PFSK-1 (cell line): ENCODE measurements around the gene BAHD1.

ENCODE experiments used
- FOXP2 ChIP-seq: optimal IDR thresholded peaks from 2 replicates; pipeline ENCODE3; 2011; ENCODE audit warnings: borderline replicate concordance, control low read depth, inconsistent platforms; ENCODE audit not compliant: insufficient read depth; ENCODE audit errors: extremely low read length, extremely low read depth
- POLR2AphosphoS5 ChIP-seq: IDR thresholded peaks from 2 replicates; pipeline ENCODE4 v1.6.1; 2012; ENCODE audit warnings: low read depth, mild to moderate bottlenecking, control low read depth, low read length, moderate library complexity
- REST ChIP-seq, 2 experiments: IDR thresholded peaks; 2 replicates each; pipeline versions ENCODE4 v1.6.1 to v1.8.0; 2011 to 2012; ENCODE audit warnings: low read depth in 2 of 2, low read length in 2 of 2, control low read depth in 1 of 2, inconsistent platforms in 1 of 2, mild to moderate bottlenecking in 1 of 2, moderate library complexity in 1 of 2; ENCODE audit not compliant: insufficient read depth in 1 of 2
- SIN3A ChIP-seq: IDR thresholded peaks from 2 replicates; pipeline ENCODE4 v1.6.1; 2012; ENCODE audit warnings: mild to moderate bottlenecking, low read length, moderate library complexity, borderline replicate concordance; ENCODE audit not compliant: insufficient read depth
- TAF1 ChIP-seq: IDR thresholded peaks from 2 replicates; pipeline ENCODE4 v1.6.1; 2012; ENCODE audit warnings: low read length, control low read depth, borderline replicate concordance; ENCODE audit not compliant: insufficient read depth

The BAHD1 gene

GRCh38 chr15:40466426-40467260 is 25.9 kb downstream of the BAHD1 start:
- TF ChIP-seq FOXP2: no peak
- no peak for TF ChIP-seq POLR2AphosphoS5

- no peak for TF ChIP-seq POLR2AphosphoS5
- TF ChIP-seq TAF1: no peak
- no peak for TF ChIP-seq FOXP2
- no peak for TF ChIP-seq REST (IDR thresholded peaks at IDR 0.05; ENCODE audit: insufficient read depth in 1 of 2, low read depth in 2 of 2, low read length in 2 of 2)
- TF ChIP-seq SIN3A: no peak
Measured at GRCh38 chr15:40467261-40467615, 26.5 kb downstream of the BAHD1 start.

- TF ChIP-seq FOXP2: no peak
- no peak for TF ChIP-seq SIN3A
- TF ChIP-seq REST (IDR thresholded peaks at IDR 0.05; ENCODE audit: insufficient read depth in 1 of 2, low read depth in 2 of 2, low read length in 2 of 2): no peak
- TF ChIP-seq POLR2AphosphoS5: no peak
- no peak for TF ChIP-seq TAF1
Measured at GRCh38 chr15:40468898-40469331, 28.2 kb downstream of the BAHD1 start.

GRCh38 chr15:40469776-40470390 is 29.1 kb downstream of the BAHD1 start:
- TF ChIP-seq TAF1 (no peak), REST (IDR thresholded peaks at IDR 0.05; ENCODE audit: insufficient read depth in 1 of 2, low read depth in 2 of 2, low read length in 2 of 2) (peak in 1 of 2 experiments; percentile 42; a peak in 1 of 4 replicates)

GRCh38 chr15:40470423-40471104 is 29.8 kb downstream of the BAHD1 start, which contains the start of gene CHST14:
CHST14 (plus strand) TSS chr15:40470984; CDS start chr15:40471214, 230 bp downstream.
- no peak for TF ChIP-seq TAF1
- peak; percentile 15 for TF ChIP-seq FOXP2
- TF ChIP-seq REST (IDR thresholded peaks at IDR 0.05; ENCODE audit: insufficient read depth in 1 of 2, low read depth in 2 of 2, low read length in 2 of 2): no peak
- TF ChIP-seq POLR2AphosphoS5: peak; percentile 59; the same call in 1 of the 2 replicates
- no peak for TF ChIP-seq SIN3A
